UCSD-AML1 (cell line): ENCODE measurements around the gene CLIC1.
A peak's percentile ranks its signal among the peaks of the same experiment; 100 is the strongest.

Experiments used
- DNase-seq: peaks from one replicate; lab custom pipeline; 2025; ENCODE audit not compliant: unreplicated experiment; lab: John Stamatoyannopoulos, UW

Gene CLIC1

GRCh38 chr6:31739639-31740396 is 3.5 kb upstream of the CLIC1 start, which contains the start of gene MSH5:
MSH5 (plus strand) TSS chr6:31740005; CDS start chr6:31740467, 462 bp downstream.
- DNase-seq, result peak; percentile 98

GRCh38 chr6:31737991-31738979 is 2.0 kb upstream of the CLIC1 start:
- peak; percentile 74 for DNase-seq

- peak; percentile 78 for DNase-seq
These were observed 1.1 kb upstream of the CLIC1 start for GRCh38 chr6:31737315-31737990.

GRCh38 chr6:31736768-31737314 is 511 bp upstream of the CLIC1 start:
- DNase-seq, result peak; percentile 39

- peak; percentile 78 for DNase-seq
These were observed 1.4 kb downstream of the CLIC1 start for GRCh38 chr6:31734821-31735406.

- DNase-seq, result no peak
These were observed 2.0 kb downstream of the CLIC1 start for GRCh38 chr6:31734247-31734820.

GRCh38 chr6:31733734-31734133 is 2.6 kb downstream of the CLIC1 start:
- DNase-seq, result no peak

GRCh38 chr6:31732029-31732428 is 4.3 kb downstream of the CLIC1 start:
- DNase-seq, result no peak

GRCh38 chr6:31730631-31731086 is 5.7 kb downstream of the CLIC1 start:
- DNase-seq, result no peak

- peak; percentile 92 for DNase-seq
These were observed 6.2 kb downstream of the CLIC1 start for GRCh38 chr6:31729979-31730630.

- DNase-seq, result peak; percentile 94
These were observed 6.8 kb downstream of the CLIC1 start for GRCh38 chr6:31729515-31729978.

GRCh38 chr6:31728767-31729514 is 7.4 kb downstream of the CLIC1 start, which contains the start of gene DDAH2:
DDAH2 (minus strand) TSS chr6:31729299; CDS start chr6:31729161, 138 bp downstream.
- DNase-seq, result no peak

- no peak for DNase-seq
These were observed 8.3 kb downstream of the CLIC1 start for GRCh38 chr6:31727717-31728671.

- DNase-seq, result peak; percentile 71
These were observed 9.2 kb downstream of the CLIC1 start for GRCh38 chr6:31727034-31727716.

- DNase-seq, result peak; percentile 63
These were observed 10.6 kb downstream of the CLIC1 start for GRCh38 chr6:31725502-31726350.
